ENCODE data around the gene NGB. TPM values are rescaled to one million over a fixed set of nuclear protein-coding genes. Genes with fewer than 3 reads are reported as not detected.

The NGB gene
- total and polyA plus RNA-seq, 4 donors = not detected

GRCh38 chr14:77303417-77304156, 32.6 kb upstream of the NGB start:
- peaks cover 9 to 19% (median 12%) of the 10 kb centered on the region in 4 donors for H3K36me3 ChIP-seq (ENCODE audit: control insufficient read depth in 4 of 4, insufficient read depth in 4 of 4, low read length in 4 of 4)
- H3K4me3 ChIP-seq = no peak overlapping the region
- H3K27me3 ChIP-seq (ENCODE audit: control insufficient read depth in 3 of 3, insufficient read depth in 3 of 3, low read length in 2 of 3) = no peaks in the 10 kb centered on the region
- 51 to 60% methylated on average over 4 of the region's 4 CpGs for WGBS, 2 donors
- H3K4me1 ChIP-seq (ENCODE audit: control insufficient read depth in 5 of 5, insufficient read depth in 5 of 5, low read length in 5 of 5) = peaks cover 0 to 16% (median 5%) of the 10 kb centered on the region in 5 donors
- ATAC-seq (ENCODE audit: insufficient read depth, low FRiP score) (peak; percentile 73), DNase-seq (no peak)
- H3K9me3 ChIP-seq (ENCODE audit: control insufficient read depth in 4 of 4, insufficient read depth in 3 of 4, low read length in 3 of 4) = no peaks in the 10 kb centered on the region
- TF ChIP-seq CTCF (IDR thresholded peaks at IDR 0.05; ENCODE audit: control extremely low read depth, extremely low read depth) = no peak
- H3K9ac ChIP-seq (ENCODE audit: insufficient read depth in 1 of 2, low read length in 2 of 2) = no peak overlapping the region
- peak overlapping the region in 1 of 2 donors; percentile 20 for H3K27ac ChIP-seq (ENCODE audit: low read depth in 1 of 2, low read length in 1 of 2)

GRCh38 chr14:77302926-77303325, 31.9 kb upstream of the NGB start:
- TF ChIP-seq CTCF (IDR thresholded peaks at IDR 0.05; ENCODE audit: control extremely low read depth, extremely low read depth) = no peak
- DNase-seq (no peak), ATAC-seq (ENCODE audit: insufficient read depth, low FRiP score) (peak; percentile 50)
- H3K27ac ChIP-seq (ENCODE audit: low read depth in 1 of 2, low read length in 1 of 2) = no peak overlapping the region
- no peak overlapping the region for H3K4me3 ChIP-seq
- H3K9me3 ChIP-seq (ENCODE audit: control insufficient read depth in 4 of 4, insufficient read depth in 3 of 4, low read length in 3 of 4) = no peaks in the 10 kb centered on the region
- peaks cover 0 to 16% (median 5%) of the 10 kb centered on the region in 5 donors for H3K4me1 ChIP-seq (ENCODE audit: control insufficient read depth in 5 of 5, insufficient read depth in 5 of 5, low read length in 5 of 5)
- H3K36me3 ChIP-seq (ENCODE audit: control insufficient read depth in 4 of 4, insufficient read depth in 4 of 4, low read length in 4 of 4) = peaks cover 11 to 24% (median 16%) of the 10 kb centered on the region in 4 donors
- no peaks in the 10 kb centered on the region for H3K27me3 ChIP-seq (ENCODE audit: control insufficient read depth in 3 of 3, insufficient read depth in 3 of 3, low read length in 2 of 3)
- H3K9ac ChIP-seq (ENCODE audit: insufficient read depth in 1 of 2, low read length in 2 of 2) = no peak overlapping the region
- WGBS, 2 donors = 82 to 95% methylated on average over 5 of the region's 5 CpGs

GRCh38 chr14:77301103-77301502, 30.1 kb upstream of the NGB start:
- no peak overlapping the region for H3K9ac ChIP-seq (ENCODE audit: insufficient read depth in 1 of 2, low read length in 2 of 2)
- ATAC-seq (ENCODE audit: insufficient read depth, low FRiP score) (no peak), DNase-seq (peak; percentile 85 to 91 (median 89))
- H3K27ac ChIP-seq (ENCODE audit: low read depth in 1 of 2, low read length in 1 of 2) = no peak overlapping the region
- no peak overlapping the region for H3K4me3 ChIP-seq
- H3K4me1 ChIP-seq (ENCODE audit: control insufficient read depth in 5 of 5, insufficient read depth in 5 of 5, low read length in 5 of 5) = peaks cover 0 to 11% (median 2%) of the 10 kb centered on the region in 5 donors
- WGBS, 2 donors = 54 to 57% methylated on average over 10 of the region's 10 CpGs
- H3K9me3 ChIP-seq (ENCODE audit: control insufficient read depth in 4 of 4, insufficient read depth in 3 of 4, low read length in 3 of 4) = peaks cover 0 to under 1% (median 0%) of the 10 kb centered on the region in 4 donors
- TF ChIP-seq CTCF (IDR thresholded peaks at IDR 0.05; ENCODE audit: control extremely low read depth, extremely low read depth) = no peak
- H3K36me3 ChIP-seq (ENCODE audit: control insufficient read depth in 4 of 4, insufficient read depth in 4 of 4, low read length in 4 of 4) = peaks cover 18 to 37% (median 25%) of the 10 kb centered on the region in 4 donors
- no peaks in the 10 kb centered on the region for H3K27me3 ChIP-seq (ENCODE audit: control insufficient read depth in 3 of 3, insufficient read depth in 3 of 3, low read length in 2 of 3)
